Tibial nerve (tissue), 4 donors: Measurements from ENCODE around the gene ZNF135. TPM values are rescaled to one million over a fixed set of nuclear protein-coding genes. Genes with fewer than 3 reads are reported as not detected.

Experiments used
- DNase-seq, 2 donors: peaks; one replicate each; pipeline ENCODE4 v3.0.0-alpha.2; 2019; ENCODE audit warnings: low spot score in 2 of 2
- H3K27ac ChIP-seq, 4 donors: fragments of 200-600 bp; sonication (generic) in 3 of 4; one replicate each; pipeline ENCODE4 v1.5.1; 2017 to 2019; ENCODE audit warnings: mild to moderate bottlenecking in 1 of 4
- H3K27me3 ChIP-seq, 2 donors: fragments of 200-600 bp; sonication (generic) in 1 of 2; one replicate each; pipeline versions ENCODE4 v1.5.1 to v1.6.0; 2017 to 2019
- H3K36me3 ChIP-seq, 3 donors: fragments of 200-600 bp; sonication (generic); one replicate each; pipeline ENCODE4 v1.5.1; 2018 to 2019
- H3K4me1 ChIP-seq, 4 donors: fragments of 200-600 bp; sonication (generic) in 3 of 4; one replicate each; pipeline ENCODE4 v1.5.1; 2017 to 2019
- H3K4me3 ChIP-seq, 4 donors: fragments of 200-600 bp; sonication (generic) in 3 of 4; one replicate each; pipeline ENCODE4 v1.5.1; 2017 to 2019; ENCODE audit warnings: mild to moderate bottlenecking in 1 of 4, moderate library complexity in 1 of 4
- H3K9me3 ChIP-seq, 4 donors: fragments of 200-600 bp; sonication (generic) in 3 of 4; one replicate each; pipeline ENCODE4 v1.5.1; 2017 to 2019
- EP300 ChIP-seq, 2 donors: sonication (generic); formaldehyde crosslinking; IDR thresholded peaks; one replicate each; pipeline ENCODE4 v1.6.1; 2017; ENCODE audit warnings: antibody characterized with exemption in 2 of 2, mild to moderate bottlenecking in 1 of 2
- POLR2A ChIP-seq, 2 donors: fragments of 450-650 bp; IDR thresholded peaks; one replicate each; pipeline ENCODE4 v1.6.1; 2017; ENCODE audit warnings: antibody characterized with exemption in 2 of 2, mild to moderate bottlenecking in 2 of 2, moderate library complexity in 2 of 2
- WGBS, 2 donors: methylation state at CpG; one replicate each; pipeline ENCODE4 v1.1.5; 2018; 5-methylcytosine and 5-hydroxymethylcytosine counted together
- total RNA-seq, 4 donors: library from RNA; depleted of rRNA; stranded (reverse); fragments of >200 nt; gene quantifications; one replicate each; pipeline ENCODE4 v1.1.0, GENCODE V29; 2016
- TF ChIP-seq, protein P1 (sequence below), 5 experiments: fragments of 200-600 bp in 3 of 5; fragments of 450-650 bp in 2 of 5; sonication (generic) in 3 of 5; IDR thresholded peaks; one replicate each; pipeline ENCODE4 v1.5.1; 2016 to 2019; ENCODE audit warnings: antibody characterized with exemption in 5 of 5, mild to moderate bottlenecking in 3 of 5, moderate library complexity in 2 of 5

The ZNF135 gene
- total RNA-seq, 4 donors from 2014 or later, result 6.7 to 11.1 (median 9.5) TPM

- no peaks in the 10 kb centered on the region for H3K27me3 ChIP-seq
- peaks cover 0 to 26% (median 0%) of the 10 kb centered on the region in 3 donors for H3K36me3 ChIP-seq
- H3K4me3 ChIP-seq, result peak overlapping the region in 3 of 4 donors; percentile 55 to 74 (median 72)
- TF ChIP-seq POLR2A (IDR thresholded peaks at IDR 0.05) (no peak), EP300 (IDR thresholded peaks at IDR 0.05) (no peak)
- TF ChIP-seq, protein P1, sequence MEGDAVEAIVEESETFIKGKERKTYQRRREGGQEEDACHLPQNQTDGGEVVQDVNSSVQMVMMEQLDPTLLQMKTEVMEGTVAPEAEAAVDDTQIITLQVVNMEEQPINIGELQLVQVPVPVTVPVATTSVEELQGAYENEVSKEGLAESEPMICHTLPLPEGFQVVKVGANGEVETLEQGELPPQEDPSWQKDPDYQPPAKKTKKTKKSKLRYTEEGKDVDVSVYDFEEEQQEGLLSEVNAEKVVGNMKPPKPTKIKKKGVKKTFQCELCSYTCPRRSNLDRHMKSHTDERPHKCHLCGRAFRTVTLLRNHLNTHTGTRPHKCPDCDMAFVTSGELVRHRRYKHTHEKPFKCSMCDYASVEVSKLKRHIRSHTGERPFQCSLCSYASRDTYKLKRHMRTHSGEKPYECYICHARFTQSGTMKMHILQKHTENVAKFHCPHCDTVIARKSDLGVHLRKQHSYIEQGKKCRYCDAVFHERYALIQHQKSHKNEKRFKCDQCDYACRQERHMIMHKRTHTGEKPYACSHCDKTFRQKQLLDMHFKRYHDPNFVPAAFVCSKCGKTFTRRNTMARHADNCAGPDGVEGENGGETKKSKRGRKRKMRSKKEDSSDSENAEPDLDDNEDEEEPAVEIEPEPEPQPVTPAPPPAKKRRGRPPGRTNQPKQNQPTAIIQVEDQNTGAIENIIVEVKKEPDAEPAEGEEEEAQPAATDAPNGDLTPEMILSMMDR (IDR thresholded peaks at IDR 0.05), result no peak
- H3K27ac ChIP-seq, result peak overlapping the region in 3 of 4 donors; percentile 87 to 93 (median 91)
- DNase-seq, result no peak
- 87% methylated on average over 13 of the region's 13 CpGs for WGBS, 2 donors
- H3K4me1 ChIP-seq, result peaks cover 0 to 13% (median 0%) of the 10 kb centered on the region in 4 donors
- H3K9me3 ChIP-seq, result peaks cover 0 to 66% (median 2%) of the 10 kb centered on the region in 4 donors
Observed at GRCh38 chr19:58058467-58058866, 615 bp upstream of the ZNF135 start.

DNA sequence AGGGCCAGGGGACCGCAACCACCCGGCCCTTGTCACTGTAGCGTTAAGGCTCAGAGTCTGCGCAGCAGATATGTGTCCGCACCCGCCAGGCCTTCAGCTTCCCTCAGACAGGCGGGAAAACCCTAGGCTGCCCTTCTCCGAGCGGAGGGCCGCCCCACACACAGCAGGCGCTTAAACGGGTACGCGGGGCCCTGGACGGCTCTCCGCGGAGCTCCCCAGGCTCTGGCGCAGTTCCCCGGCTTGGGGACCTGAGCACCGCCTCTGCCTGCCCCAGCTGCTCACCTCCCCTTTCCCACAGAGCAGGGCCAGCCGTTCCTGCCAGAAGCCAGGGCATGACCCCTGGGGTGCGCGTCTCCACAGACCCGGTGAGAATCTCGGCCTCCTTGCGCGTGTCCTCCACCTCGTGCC lies 593 bp downstream of the ZNF135 start:
- H3K4me3 ChIP-seq, result peak overlapping the region; percentile 49 to 74 (median 64)
- TF ChIP-seq EP300 (IDR thresholded peaks at IDR 0.05), result no peak
- H3K27me3 ChIP-seq, result no peaks in the 10 kb centered on the region
- WGBS, 2 donors, result 8 to 22% methylated on average over 20 to 27 of the region's 28 CpGs
- DNase-seq, result no peak
- peaks cover 0 to 13% (median 0%) of the 10 kb centered on the region in 4 donors for H3K4me1 ChIP-seq
- peaks cover 0 to 38% (median 5%) of the 10 kb centered on the region in 3 donors for H3K36me3 ChIP-seq
- peaks cover 0 to 65% (median 5%) of the 10 kb centered on the region in 4 donors for H3K9me3 ChIP-seq
- H3K27ac ChIP-seq, result peak overlapping the region; percentile 72 to 93 (median 89)

- Histone ChIP-seq H3K36me3 (peaks cover 0 to 44% (median 9%) of the 10 kb centered on the region in 3 donors), H3K4me1 (peaks cover 0 to 13% (median 0%) of the 10 kb centered on the region in 4 donors), H3K27ac (no peak overlapping the region), H3K27me3 (no peaks in the 10 kb centered on the region), H3K9me3 (peaks cover 0 to 69% (median 8%) of the 10 kb centered on the region in 4 donors), H3K4me3 (peak overlapping the region in 2 of 4 donors; percentile 49 to 72)
- 78 to 91% methylated on average over 20 to 24 of the region's 24 CpGs for WGBS, 2 donors
- TF ChIP-seq POLR2A (IDR thresholded peaks at IDR 0.05), result no peak
- no peak for TF ChIP-seq EP300 (IDR thresholded peaks at IDR 0.05)
- TF ChIP-seq, protein P1 (IDR thresholded peaks at IDR 0.05), result no peak
- DNase-seq, result no peak
Observed at GRCh38 chr19:58060231-58060630, 1.1 kb downstream of the ZNF135 start.

- H3K27ac ChIP-seq, result no peak overlapping the region
- H3K27me3 ChIP-seq, result no peaks in the 10 kb centered on the region
- H3K9me3 ChIP-seq, result peaks cover 0 to 92% (median 29%) of the 10 kb centered on the region in 4 donors
- DNase-seq, result no peak
- H3K4me1 ChIP-seq, result peaks cover 0 to 9% (median 0%) of the 10 kb centered on the region in 4 donors
- H3K36me3 ChIP-seq, result peaks cover 0 to 78% (median 23%) of the 10 kb centered on the region in 3 donors
- TF ChIP-seq EP300 (IDR thresholded peaks at IDR 0.05) (no peak), POLR2A (IDR thresholded peaks at IDR 0.05) (no peak)
- TF ChIP-seq, protein P1 (IDR thresholded peaks at IDR 0.05), result no peak
- 97 to 99% methylated on average over 3 of the region's 3 CpGs for WGBS, 2 donors
- H3K4me3 ChIP-seq, result no peak overlapping the region
Observed at GRCh38 chr19:58063712-58064111, 4.6 kb downstream of the ZNF135 start.

DNA sequence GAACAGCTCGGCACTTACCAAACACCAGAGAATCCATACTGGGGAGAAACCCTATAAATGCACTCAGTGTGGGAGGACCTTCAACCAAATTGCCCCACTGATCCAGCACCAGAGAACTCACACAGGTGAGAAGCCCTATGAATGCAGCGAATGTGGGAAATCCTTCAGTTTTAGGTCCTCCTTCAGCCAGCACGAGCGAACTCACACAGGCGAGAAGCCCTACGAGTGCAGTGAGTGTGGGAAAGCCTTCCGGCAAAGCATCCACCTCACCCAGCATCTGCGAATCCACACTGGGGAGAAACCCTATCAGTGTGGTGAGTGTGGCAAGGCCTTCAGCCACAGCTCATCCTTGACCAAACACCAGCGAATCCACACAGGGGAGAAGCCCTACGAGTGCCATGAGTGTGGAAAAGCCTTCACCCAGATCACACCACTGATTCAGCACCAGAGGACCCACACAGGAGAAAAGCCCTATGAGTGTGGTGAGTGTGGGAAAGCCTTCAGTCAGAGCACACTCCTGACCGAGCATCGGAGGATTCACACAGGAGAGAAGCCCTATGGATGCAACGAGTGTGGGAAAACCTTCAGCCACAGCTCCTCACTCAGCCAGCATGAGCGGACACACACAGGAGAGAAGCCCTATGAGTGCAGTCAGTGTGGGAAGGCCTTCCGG lies 8.3 kb downstream of the ZNF135 start:
- WGBS, 2 donors, result 94% methylated on average over 15 of the region's 15 CpGs
- Histone ChIP-seq H3K4me3 (no peak overlapping the region), H3K27me3 (no peaks in the 10 kb centered on the region), H3K36me3 (peaks cover 0 to 95% (median 23%) of the 10 kb centered on the region in 3 donors), H3K4me1 (no peaks in the 10 kb centered on the region), H3K27ac (no peak overlapping the region), H3K9me3 (peaks cover 0 to 98% (median 41%) of the 10 kb centered on the region in 4 donors)
- DNase-seq, result no peak
- TF ChIP-seq, protein P1 (IDR thresholded peaks at IDR 0.05), result no peak
- TF ChIP-seq POLR2A (IDR thresholded peaks at IDR 0.05) (no peak), EP300 (IDR thresholded peaks at IDR 0.05) (no peak)
